ENCODE results near the gene PIK3R1.

DNA sequence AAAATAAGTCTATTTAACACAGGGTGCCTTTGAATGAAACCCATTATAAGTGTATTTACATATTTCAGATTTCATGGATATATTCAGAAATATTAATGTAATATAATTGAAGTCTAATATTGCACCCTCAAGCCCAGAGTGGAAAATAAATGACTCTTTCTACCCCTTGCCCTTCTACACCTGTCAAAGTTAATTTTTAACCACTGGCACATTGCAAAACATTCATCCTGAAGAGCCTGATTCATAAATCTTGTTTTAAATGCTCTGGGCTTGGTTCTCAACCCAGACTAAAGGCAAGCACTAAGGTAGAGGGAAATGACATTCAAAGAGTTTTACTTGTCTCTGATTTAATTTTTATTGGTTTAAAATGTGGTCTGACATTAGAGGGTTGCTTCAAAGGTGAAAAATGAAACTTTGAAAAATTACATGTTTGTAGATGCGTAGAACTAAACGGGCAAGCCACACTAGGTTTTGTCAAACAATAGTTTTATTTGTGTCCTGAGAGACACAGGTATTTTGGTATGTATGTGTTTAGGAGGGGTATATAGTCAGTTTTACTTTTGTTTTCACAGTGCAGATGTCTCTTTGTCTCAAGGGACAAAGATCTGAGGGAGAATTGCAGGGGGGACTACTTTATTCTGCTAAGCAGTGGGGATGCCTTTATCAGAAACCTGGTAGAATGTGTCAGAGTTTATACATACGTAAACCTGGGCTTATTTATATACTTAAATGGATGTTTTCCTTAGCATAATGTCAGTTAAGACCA lies 69.7 kb downstream of the PIK3R1 start:
- TF ChIP-seq, protein P1, sequence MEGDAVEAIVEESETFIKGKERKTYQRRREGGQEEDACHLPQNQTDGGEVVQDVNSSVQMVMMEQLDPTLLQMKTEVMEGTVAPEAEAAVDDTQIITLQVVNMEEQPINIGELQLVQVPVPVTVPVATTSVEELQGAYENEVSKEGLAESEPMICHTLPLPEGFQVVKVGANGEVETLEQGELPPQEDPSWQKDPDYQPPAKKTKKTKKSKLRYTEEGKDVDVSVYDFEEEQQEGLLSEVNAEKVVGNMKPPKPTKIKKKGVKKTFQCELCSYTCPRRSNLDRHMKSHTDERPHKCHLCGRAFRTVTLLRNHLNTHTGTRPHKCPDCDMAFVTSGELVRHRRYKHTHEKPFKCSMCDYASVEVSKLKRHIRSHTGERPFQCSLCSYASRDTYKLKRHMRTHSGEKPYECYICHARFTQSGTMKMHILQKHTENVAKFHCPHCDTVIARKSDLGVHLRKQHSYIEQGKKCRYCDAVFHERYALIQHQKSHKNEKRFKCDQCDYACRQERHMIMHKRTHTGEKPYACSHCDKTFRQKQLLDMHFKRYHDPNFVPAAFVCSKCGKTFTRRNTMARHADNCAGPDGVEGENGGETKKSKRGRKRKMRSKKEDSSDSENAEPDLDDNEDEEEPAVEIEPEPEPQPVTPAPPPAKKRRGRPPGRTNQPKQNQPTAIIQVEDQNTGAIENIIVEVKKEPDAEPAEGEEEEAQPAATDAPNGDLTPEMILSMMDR (IDR thresholded peaks at IDR 0.05): no peak
- TF ChIP-seq POLR2A (IDR thresholded peaks at IDR 0.05) (no peak), POLR2AphosphoS5 (IDR thresholded peaks at IDR 0.05) (no peak), EP300 (IDR thresholded peaks at IDR 0.05) (no peak)
